ENCODE measurements around the gene MLLT10.

MLLT10 gene

DNA sequence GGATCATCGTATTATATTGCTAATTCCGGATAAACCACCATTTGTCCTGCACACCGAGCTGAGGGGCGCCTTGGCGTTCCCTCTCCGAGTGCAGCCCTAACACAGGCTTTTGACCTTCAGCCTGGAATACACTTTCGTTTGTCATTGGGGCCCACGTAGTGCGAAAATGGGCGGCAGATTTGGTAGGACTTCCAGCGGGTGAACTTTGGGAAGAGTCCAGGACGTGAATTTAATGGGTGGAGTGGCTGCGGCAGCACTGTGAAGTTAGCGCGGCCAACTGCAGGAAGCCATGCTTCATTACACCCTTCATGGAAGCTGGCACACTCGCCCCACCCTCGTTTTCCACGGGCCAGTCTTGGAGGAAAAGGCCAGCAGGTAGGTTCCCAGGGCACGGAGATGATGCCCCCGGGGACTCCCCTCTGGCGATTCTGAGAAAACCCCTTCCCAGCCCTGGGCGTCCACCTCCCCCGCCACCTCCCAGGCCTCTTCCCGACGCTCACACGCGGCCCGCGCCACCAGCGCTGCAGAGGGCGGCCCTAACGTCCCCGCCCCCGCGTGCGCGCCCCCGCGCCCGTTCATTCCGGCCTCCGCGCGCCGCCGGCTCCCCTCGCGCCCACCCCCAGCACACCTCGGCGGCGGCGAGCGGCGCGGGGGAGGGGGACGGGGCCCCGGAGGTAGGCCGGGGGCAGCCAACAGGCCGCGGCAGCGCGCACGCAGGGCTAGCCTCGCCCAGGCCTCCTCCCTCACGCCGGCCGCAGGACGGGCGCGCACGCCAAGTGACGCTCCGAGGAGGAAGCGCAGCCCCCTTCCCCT is at the start of gene MLLT10:
TSS of gene MLLT10 (plus strand) at position 766 of the 813 bp plus-strand sequence. CDS start 413 bp downstream, outside the sequence.
- DNase-seq (ENCODE audit: low read depth, low spot score), result peak; percentile 87

DNA sequence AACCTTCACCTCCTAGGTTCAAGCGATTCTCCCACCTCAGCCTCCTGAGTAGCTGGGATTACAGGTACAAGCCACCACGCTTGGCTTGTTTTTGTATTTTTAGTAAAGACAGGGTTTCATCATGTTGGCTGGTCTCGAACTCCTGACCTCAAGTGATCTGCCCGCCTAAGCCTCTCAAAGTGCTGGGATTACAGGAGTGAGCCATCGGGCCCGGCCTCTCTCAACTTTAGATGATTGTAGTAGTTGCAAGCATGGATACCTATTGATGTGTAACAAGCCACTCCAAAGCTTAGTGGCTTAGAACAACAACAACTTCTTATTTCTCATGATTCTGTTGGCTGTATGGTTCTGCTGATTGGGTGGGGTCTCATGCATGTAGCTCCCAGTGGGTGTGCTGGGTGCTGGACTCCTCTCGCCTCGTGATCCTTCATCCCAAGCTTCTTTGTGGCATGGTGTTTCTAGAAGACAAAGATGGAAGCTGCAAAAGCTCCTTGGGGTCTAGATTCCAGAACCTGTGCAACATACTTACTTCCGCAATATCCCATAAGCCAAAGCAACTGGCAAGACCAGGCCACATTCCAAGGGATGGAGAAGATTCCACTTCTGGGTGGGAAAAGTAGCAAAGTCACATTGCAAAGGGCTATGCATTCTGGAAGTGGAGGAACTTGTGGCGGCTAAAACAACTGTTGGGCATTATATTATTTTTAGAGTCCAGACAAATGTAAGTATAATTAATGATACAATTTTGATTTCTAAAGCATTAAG is 46.4 kb upstream of the MLLT10 start:
- no peak for DNase-seq (ENCODE audit: low read depth, low spot score)

DNA sequence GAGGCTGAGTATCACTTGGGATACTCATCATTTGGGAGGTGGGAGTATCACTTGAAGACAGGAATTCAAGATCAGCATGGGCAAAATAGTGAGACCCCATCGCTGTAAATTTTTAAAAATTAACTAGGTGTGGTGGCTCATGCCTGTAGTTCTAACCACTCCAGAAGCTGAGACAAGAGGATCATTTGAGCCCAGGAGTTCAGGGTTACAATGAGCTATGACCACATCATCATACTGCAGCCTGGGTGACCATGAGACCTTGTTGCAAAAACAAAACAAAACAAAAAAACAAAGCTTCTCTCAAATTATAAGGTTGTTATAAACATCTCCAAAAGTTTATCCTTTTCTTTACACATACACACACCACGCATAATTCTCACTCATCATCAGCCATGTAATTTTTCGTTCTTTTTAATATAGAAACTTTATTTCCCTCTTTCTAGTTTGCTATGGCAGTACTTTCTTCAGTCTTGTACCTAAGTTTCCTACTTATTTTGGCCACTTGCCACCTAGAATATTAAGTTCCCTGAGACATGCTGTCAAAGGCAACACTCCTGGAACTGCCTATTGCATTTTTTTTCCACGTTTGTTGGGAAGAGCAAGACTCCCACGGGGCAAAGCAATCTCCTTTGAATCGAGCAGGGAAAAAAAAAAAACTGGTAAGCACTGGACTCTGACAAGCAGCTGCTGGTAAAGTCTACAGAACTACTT is 45.6 kb upstream of the MLLT10 start:
- no peak for DNase-seq (ENCODE audit: low read depth, low spot score)

DNA sequence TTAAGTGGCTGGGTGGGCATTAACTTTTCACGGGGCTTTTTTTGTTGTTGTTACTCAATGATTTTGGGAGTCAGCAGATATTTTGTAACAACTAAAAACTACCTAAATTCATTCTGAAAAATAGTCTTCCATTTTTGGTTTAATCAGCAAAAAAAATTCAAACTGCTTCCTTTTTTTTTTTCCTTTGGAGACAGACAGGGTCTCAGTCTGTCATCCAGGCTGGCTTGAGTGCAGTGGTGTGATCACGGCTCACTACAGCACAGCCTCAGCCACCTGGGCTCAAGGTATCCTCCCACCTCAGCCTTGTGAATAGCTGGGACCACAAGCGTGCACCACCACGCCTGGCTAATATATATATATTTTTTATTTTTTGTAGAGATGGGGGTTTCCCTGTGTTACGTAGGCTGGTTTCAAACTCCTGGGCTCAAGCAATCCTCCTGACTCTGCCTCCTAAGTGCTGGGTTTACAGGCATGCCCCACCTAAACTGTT is 45.0 kb upstream of the MLLT10 start:
- no peak for DNase-seq (ENCODE audit: low read depth, low spot score)

DNA sequence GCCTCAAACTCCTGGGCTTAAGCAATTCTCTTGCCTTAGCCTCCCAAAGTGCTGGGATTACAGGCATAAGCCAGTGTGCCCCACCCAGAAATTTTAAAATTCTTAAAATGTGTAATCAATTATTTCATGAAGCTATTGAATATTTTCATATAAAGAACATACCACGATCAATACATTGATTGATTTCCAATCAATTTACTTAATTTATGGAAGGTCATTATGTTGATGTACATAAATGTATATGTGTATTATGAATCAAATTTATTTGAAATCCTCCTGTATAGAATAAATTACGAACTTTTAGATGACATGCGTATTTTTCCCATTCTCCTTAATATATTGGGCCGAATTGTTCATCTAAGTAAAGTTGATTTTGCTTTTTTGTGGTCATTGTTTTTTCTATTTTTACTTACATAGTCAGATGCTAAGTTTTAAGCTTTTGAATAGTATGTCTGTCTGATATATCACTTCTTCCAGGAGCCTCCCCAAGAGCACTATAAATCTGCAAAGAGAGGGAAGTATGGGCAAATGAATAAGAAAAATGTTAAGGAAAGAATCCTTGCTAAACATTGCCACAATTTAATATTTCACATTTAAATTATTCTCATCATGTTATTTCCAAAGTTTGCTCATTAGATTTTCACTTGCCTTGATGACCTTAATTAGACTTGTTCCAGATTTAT is 43.9 kb upstream of the MLLT10 start:
- no peak for DNase-seq (ENCODE audit: low read depth, low spot score)

DNA sequence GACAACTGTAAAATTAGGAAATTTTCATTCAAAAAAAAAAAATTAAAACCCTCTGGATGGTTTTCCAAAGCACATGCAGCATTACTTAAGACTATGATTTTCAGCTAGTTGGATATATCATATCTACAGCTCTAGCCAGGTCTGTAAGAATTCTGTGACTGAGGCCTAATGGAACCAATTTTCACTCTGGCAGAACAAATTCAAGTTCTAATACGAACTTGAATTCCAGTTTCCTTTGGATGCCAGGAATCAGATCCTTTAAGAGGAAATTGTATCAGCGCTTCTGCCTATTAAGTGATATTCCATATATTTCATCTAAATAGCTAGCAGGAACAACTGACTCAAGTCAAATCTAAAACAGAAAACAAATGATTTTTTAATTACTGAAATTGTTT is 43.3 kb upstream of the MLLT10 start:
- DNase-seq (ENCODE audit: low read depth, low spot score), result no peak

DNA sequence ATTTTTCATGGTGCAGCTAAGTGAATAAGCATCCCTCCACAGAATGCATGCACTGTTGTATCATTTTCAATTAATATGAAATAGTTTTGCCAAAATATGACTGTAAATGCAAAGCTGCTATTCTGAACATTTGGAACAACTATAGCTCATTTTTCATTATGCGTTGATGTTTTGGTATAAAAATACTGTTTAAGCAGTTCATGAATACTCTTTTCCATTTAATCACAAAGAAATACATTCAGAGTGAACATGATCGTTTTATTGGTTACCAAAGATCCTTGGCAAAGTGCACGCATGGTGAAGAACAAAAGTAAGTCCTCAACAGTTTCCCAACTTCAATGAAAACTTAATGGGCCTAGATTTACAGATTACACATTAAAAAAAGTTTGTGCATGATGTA is 41.6 kb upstream of the MLLT10 start:
- no peak for DNase-seq (ENCODE audit: low read depth, low spot score)

DNA sequence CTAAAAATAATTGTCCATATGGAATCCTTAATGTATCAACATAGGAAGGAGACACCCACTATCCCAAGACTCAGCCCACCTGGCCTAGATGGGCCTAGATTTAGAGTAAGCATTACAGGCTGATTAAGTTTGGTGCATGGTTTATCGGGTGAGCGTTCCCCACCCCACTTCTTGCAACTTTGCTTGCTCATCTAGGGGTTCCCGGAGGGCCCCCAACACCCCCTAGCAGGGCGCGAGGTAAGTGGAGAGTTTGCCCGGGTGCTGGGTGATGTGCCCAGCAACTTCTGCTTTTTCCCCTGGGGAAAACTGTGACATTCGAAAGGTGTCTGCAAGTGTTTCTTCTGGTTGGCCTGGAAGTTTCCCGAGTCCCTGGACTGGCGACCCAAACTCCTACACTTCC is 40.2 kb upstream of the MLLT10 start:
- no peak for DNase-seq (ENCODE audit: low read depth, low spot score)

DNA sequence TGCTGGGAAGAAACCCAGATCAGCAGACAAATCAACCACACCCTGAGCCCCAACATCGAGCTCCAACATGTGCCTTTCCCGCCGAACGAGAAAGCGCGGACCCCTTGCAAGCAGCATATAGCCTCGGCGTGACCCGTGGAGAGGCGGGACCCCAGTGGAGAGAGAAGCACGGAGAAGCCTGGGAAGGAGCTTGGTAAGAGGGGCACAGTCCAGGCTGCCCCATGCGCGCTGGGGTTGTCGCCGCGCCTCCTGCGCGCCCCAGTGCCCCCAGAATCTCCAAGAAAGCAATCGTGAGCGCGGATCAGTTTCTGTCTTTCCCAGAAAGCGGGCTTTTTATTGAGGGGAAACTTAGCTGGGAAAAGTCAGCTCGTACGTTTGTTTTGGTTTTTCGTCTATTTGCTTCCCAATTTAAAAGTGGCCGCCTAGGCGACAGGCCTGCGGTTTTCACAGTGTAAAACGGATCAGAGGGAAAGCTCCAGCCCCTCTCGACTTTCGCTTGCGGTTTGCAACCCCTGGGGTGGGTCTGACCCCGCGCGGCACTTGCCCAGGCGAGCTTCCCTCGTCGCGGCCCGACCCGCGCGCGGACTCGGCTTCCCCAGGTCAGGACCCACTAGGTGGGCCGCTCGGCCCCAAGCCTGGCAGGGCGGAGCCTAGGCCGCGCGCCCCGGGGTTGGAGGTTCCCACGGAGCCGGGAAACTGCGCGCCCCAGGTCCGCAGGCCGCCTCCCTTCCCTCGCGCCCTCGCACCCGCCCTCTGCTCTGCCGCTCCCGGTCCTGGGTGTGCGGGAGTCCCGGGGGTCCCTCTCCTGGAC is 39.6 kb upstream of the MLLT10 start:
- no peak for DNase-seq (ENCODE audit: low read depth, low spot score)

DNA sequence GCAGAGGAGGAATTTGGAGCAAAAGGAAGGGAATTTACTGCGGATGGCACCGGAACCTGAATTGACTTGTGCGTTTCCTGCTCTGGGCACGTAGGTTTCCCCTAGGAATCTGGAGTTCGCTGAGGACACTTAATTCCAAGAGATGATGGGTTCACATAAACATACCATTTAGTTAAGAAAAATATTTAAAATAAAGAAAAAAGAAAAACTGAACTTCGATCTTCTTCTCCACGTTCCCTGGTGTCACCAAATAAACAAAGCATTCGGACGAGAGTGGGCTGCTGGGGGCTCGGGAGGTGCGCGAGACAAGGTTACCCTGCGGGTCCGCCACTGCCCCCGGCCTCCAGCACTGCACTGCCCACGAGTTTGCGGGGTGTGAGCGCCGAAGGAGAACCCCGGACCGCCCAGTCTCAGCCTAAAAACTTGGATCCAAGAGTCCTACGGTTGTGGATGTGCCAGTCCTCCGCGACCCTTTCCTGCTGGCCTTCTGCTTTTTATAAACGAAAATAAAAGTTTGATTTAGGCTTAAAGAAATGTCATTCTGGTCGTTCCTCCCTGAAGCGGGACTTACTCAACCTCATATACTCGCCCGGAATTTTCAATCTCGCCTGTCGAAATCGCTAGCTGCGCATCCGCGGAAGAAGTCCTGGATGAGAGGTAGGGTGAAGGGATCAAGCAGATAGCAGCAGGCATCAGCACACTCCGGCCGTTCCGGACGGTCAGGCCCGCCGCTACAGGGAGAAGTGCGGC is 38.9 kb upstream of the MLLT10 start:
- DNase-seq (ENCODE audit: low read depth, low spot score), result no peak

DNA sequence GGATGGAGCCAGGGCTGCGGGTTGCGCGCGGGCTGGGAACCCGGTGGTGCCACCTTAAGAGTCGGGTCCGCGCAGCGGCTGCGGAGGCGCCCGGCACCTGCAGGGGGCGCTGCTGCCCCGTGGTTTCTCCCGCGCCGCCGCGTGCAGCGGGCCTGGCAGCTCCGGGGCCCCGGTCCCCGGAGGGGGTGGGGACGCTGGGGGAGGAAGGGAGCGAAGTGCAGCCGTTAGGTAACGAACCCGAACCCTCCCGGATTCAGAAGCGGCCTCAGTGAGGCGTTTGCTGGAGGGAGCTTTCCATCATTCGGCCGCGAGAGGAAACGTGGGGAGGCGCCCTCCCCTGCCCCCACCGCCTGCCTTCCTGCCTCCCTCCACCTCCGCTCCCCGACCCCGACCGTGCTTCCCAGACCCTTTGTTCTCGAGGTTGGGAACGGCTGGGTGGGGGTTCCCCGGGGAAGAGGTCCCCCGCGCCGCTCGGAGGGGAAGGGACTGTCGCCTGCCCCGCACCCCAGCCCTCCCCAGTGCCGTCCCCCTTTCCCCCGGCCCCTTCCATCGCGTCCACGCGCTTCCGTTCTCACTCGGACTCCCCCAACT is 38.2 kb upstream of the MLLT10 start:
- DNase-seq (ENCODE audit: low read depth, low spot score), result peak; percentile 74

DNA sequence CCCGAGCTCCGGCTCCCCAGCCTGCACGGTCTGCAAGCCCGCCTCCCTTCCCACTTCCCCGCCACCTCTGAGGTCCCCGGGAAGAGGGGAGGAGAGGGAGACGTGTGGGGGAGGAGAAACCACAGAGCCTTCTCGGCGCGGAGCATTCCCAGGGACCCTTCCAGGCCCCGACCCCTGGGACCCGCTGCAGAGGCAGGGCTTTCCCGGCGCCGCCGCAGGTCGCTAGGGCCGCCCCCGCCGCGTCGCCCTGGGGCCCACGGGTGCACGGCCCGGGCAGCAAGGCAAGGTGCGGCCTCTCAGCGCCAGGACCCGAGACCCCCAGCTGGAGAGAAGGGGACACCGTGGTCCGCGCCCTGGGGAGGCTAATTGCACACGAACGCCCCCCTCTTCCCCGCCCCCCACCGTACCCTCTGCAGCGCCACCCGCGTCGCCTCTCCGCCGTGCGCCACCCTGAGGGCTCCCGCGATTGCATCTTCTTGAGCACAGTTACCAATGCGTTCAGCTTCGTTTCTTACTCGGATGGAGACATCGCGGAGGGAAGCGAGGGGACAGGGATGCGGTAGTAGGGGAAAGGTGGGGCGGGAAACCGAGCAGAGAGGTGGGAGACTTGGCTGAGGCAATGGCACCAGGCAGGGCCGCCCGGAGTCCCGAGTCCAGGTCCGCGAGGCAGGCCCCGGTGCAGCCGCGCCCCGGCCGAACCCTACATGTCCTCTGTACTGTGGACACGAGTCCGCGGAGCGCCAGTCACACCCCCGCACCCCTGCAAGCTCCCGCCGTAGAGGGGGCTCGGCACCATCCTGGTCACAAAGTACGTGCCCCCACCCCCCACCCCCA is 37.5 kb upstream of the MLLT10 start:
- DNase-seq (ENCODE audit: low read depth, low spot score), result no peak

DNA sequence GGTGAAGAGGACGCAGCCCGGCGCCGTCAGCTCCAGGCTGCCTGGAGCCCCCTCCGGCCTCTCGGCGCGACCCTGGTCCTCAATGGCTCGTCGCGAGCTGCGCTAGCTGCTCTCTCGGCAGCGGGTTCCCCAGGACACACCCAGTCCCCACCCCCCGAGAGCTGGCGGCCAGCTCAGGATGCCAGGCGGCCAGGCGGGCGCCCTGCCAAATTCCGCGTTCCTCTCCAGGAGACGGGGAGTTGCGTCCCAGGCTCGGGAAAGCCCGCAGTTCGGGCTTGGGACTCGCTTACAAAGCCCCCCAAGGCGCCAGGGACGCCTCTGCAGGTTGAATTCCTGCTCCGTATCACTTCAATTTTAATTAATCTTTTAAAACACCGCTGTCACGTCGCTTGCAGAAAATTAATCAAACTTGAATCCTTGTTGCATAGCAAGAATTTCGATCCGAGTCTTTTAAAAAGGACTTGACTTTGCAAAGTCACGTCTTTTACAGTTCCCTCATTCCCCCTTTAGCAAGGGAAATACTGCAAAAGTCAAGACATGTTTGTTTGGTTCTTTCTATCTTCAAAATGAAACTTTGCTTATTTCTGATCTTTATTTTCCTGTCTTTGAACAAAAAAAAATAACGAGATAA is 36.7 kb upstream of the MLLT10 start:
- DNase-seq (ENCODE audit: low read depth, low spot score), result no peak

DNA sequence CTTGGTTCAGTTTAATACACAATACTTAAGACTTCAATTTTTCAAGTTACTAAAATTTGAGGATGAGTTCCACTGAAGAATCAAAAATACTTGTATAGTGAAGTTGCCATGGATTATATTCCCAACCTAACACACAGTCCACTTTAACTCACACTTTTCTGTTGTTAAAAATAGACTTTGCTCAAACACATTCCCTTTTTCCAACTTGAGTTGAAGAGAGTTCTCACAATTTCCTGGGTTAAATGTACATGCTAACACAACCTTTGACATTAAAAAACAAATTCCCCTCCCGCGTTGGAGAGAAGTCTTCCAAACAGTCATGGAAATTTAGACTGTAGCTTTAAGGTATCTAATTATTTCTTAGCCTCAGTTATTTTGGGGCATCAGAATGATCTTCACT is 35.7 kb upstream of the MLLT10 start:
- no peak for DNase-seq (ENCODE audit: low read depth, low spot score)

DNA sequence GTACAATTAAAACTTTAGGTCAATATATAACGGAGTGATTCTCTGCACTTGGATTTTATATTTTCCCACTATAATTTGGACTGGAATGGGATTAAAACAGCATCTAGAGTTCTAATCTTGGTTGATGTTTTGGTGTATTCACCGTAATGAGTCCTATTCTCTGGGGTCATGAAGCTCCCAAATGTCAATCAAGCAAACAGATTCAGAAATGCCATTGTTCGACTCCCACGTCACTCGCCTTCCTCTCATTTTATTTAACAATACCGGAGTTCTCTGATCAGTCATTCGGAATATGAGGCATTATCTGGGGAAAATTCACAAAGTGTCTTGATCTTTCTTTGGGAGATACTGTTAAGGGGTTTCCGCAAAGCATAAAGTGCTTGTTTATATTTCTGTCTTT is 35.0 kb upstream of the MLLT10 start:
- no peak for DNase-seq (ENCODE audit: low read depth, low spot score)

DNA sequence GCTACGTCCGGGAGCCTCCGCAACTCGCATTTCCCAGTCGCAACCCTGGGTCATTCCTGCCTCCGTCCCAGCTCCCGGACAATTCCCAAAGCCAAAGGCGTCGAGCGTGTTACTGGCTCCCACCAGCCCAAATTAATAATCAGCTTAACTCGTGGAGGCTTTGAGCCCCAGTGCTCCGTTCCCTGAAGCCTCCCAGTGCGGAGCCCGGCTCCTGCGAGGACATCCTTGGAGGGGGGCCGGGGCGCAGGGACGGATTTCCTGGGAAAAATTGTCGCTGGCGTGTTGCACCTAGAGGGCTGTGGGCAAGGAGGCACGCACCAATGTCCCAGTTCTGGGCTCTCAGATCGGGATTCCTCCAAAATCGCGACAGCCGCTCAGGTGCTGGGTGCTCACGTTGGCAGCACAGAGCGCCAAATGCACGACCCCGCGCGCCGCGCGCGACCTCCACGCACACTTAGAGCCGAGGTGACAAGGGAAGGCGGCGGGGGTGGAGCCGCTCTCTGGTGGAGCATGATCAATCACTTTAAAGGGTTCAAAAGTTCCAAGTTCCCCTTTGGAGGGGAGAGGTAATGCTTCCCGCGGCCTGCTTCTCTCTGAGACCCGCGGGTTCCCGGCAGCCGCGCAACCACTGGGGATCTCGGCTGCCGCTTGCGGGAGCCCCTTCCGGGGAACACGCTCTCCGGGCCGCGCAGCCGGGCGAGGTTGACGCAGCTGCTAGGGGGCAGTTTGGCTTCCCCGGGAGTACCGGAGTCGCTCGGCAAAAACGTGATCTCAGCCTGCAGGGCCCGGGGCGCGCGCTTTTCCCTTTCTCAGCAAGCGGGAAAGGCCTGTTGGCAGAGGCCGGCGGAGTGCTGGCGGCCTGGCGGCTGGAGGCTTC is 34.1 kb upstream of the MLLT10 start:
- DNase-seq (ENCODE audit: low read depth, low spot score), result no peak

DNA sequence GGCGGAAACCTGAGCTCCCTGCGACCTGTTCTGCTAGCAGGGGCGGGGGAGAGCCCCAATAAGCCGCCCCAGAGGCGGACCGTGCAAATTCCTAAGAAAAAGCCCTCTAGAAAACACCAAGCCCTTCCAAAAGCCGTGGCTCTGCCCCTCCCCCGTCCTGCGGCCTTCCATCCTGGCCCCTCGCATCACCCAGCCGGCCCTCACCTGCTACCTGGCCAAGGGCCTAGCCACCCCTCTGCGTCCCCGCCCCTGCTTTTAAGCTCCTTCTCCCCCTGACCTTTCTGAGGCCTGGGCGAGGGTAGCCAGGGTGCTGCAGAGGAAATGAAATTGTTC is 33.5 kb upstream of the MLLT10 start:
- DNase-seq (ENCODE audit: low read depth, low spot score), result no peak
